Measurements from ENCODE around the gene ABHD6. TPM values are rescaled to one million over a fixed set of nuclear protein-coding genes. Genes with fewer than 3 reads are reported as not detected.
"Not testable (repeated sequence)": the region's sequence is repeated elsewhere in the genome, so short reads cannot be mapped to it uniquely, and the experiment has no call there.

ABHD6 gene
- total and polyA plus RNA-seq, 8 donors = 0.69 to 5.5 (median 2.0) TPM

- Histone ChIP-seq H3K27me3 (no peaks in the 10 kb centered on the region), H3K4me1 (no peaks in the 10 kb centered on the region), H3K27ac (no peak overlapping the region), H3K36me3 (no peaks in the 10 kb centered on the region), H3K9me3 (no peaks in the 10 kb centered on the region), H3K4me3 (no peak overlapping the region)
- WGBS, 2 donors = 78 to 88% methylated on average over 7 of the region's 7 CpGs
- no peak for ATAC-seq
- FAIRE-seq = no peak
- TF ChIP-seq CTCF (IDR thresholded peaks at IDR 0.05) = no peak
- intact Hi-C loops (cut with DNase I) = no loop called here
- DNase-seq = no peak
Measured at GRCh38 chr3:58281069-58281468, 43.5 kb downstream of the ABHD6 start.

- FAIRE-seq (no peak), ATAC-seq (no peak), DNase-seq (no peak)
- WGBS, 2 donors = 73 to 75% methylated on average over 7 of the region's 7 CpGs
- Histone ChIP-seq H3K36me3 (no peaks in the 10 kb centered on the region), H3K27me3 (no peaks in the 10 kb centered on the region), H3K4me1 (no peaks in the 10 kb centered on the region), H3K4me3 (no peak overlapping the region), H3K9me3 (no peaks in the 10 kb centered on the region), H3K27ac (no peak overlapping the region)
- no peak for TF ChIP-seq CTCF (IDR thresholded peaks at IDR 0.05)
- intact Hi-C loops (cut with DNase I) = no loop called here
Measured at GRCh38 chr3:58285334-58285733, 47.7 kb downstream of the ABHD6 start.

GRCh38 chr3:58287354-58287753 lies 49.8 kb downstream of the ABHD6 start:
- TF ChIP-seq CTCF (IDR thresholded peaks at IDR 0.05) = no peak
- FAIRE-seq (no peak), DNase-seq (no peak), ATAC-seq (no peak)
- intact Hi-C loops (cut with DNase I) = no loop called here
- Histone ChIP-seq H3K4me1 (no peaks in the 10 kb centered on the region), H3K27ac (no peak overlapping the region), H3K36me3 (no peaks in the 10 kb centered on the region), H3K9me3 (no peaks in the 10 kb centered on the region), H3K4me3 (no peak overlapping the region), H3K27me3 (no peaks in the 10 kb centered on the region)
- 91 to 95% methylated on average over 6 of the region's 6 CpGs for WGBS, 2 donors

- no peaks in the 10 kb centered on the region for H3K36me3 ChIP-seq
- FAIRE-seq = no peak
- no peaks in the 10 kb centered on the region for H3K27me3 ChIP-seq
- ATAC-seq = no peak
- intact Hi-C loops (cut with DNase I) = no loop called here
- TF ChIP-seq CTCF (IDR thresholded peaks at IDR 0.05) = no peak
- WGBS, 2 donors = 87 to 88% methylated on average over 4 of the region's 4 CpGs
- no peaks in the 10 kb centered on the region for H3K9me3 ChIP-seq
- H3K4me1 ChIP-seq = no peaks in the 10 kb centered on the region
- DNase-seq = no peak
- H3K27ac ChIP-seq = no peak overlapping the region
- H3K4me3 ChIP-seq = no peak overlapping the region
Measured at GRCh38 chr3:58288011-58288728, 50.6 kb downstream of the ABHD6 start.

- FAIRE-seq = not testable (repeated sequence)
- WGBS, 2 donors = 90 to 94% methylated on average over 3 of the region's 4 CpGs
Measured at GRCh38 chr3:58288964-58289613, 51.5 kb downstream of the ABHD6 start.

GRCh38 chr3:58290446-58290845 lies 52.9 kb downstream of the ABHD6 start:
- not testable (repeated sequence) for H3K27ac ChIP-seq, ATAC-seq, H3K27me3 ChIP-seq, H3K9me3 ChIP-seq, H3K4me1 ChIP-seq, H3K4me3 ChIP-seq, H3K36me3 ChIP-seq, DNase-seq, FAIRE-seq
- WGBS, 2 donors = 98 to 99% methylated on average over 12 to 30 of the region's 33 CpGs
- intact Hi-C loops (cut with DNase I) = loop anchor here in 1 of 3 donors (10.0 kb wide), 1 partner anchor 106 kb away; no protein-coding TSS in a partner anchor

More at GRCh38 chr3:58288964-58289613, 51.5 kb downstream of the ABHD6 start:
- H3K27ac ChIP-seq; DNase-seq; H3K36me3 ChIP-seq; H3K4me1 ChIP-seq; H3K9me3 ChIP-seq; ATAC-seq; intact Hi-C loops (cut with DNase I); H3K4me3 ChIP-seq; H3K27me3 ChIP-seq: not testable (repeated sequence)
